ENCODE measurements around the gene SMIM7.

DNA sequence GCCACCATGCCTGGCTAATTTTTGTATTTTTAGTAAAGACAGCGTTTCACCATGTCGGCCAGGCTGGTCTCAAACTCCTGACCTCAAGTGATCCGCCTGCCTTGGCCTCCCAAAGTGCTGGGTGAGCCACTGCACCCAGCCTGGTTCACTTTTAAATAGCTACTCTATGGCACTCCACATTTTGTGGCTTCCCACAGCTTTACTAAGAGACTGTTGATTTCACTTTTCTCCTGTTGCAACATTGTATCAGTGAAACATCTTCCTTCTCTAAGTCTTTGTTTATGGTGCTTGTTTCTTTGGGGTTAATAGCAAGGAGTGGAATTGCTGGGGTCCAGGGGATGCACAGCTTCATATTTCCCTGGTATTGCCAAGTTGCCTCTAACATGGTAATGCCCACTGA lies 13.3 kb upstream of the SMIM7 start:
- TF ChIP-seq, protein P1, sequence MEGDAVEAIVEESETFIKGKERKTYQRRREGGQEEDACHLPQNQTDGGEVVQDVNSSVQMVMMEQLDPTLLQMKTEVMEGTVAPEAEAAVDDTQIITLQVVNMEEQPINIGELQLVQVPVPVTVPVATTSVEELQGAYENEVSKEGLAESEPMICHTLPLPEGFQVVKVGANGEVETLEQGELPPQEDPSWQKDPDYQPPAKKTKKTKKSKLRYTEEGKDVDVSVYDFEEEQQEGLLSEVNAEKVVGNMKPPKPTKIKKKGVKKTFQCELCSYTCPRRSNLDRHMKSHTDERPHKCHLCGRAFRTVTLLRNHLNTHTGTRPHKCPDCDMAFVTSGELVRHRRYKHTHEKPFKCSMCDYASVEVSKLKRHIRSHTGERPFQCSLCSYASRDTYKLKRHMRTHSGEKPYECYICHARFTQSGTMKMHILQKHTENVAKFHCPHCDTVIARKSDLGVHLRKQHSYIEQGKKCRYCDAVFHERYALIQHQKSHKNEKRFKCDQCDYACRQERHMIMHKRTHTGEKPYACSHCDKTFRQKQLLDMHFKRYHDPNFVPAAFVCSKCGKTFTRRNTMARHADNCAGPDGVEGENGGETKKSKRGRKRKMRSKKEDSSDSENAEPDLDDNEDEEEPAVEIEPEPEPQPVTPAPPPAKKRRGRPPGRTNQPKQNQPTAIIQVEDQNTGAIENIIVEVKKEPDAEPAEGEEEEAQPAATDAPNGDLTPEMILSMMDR (IDR thresholded peaks at IDR 0.05 in 4 of 5, conservative IDR thresholded peaks at IDR 0.05 in 1 of 5): no peak
- TF ChIP-seq POLR2A (IDR thresholded peaks at IDR 0.05): no peak
